Calu3 (cell line): ENCODE results near the gene FGD3. TPM values are rescaled to one million over a fixed set of nuclear protein-coding genes. Genes with fewer than 3 reads are reported as not detected.

ENCODE experiments used
- BruUV-seq: library from RNA; stranded (reverse); fragments of 400-500 nt; replicated peaks from 2 replicates; lab custom pipeline; 2021; lab: Mats Ljungman, UMichigan
- CTCF ChIA-PET: fragments of 300-600 bp; sonication (Branson Sonifier 250); formaldehyde crosslinking; loops from one replicate; lab custom pipeline; 2022; ENCODE audit warnings: antibody characterized with exemption; lab: Charles Lee
- DNase-seq: peaks from one replicate; pipeline ENCODE4 v3.0.0; 2022
- H3K27ac Mint-ChIP-seq: one replicate; pipeline ENCODE4 v1.8.0; 2022; ENCODE audit warnings: mixed read lengths; ENCODE audit not compliant: unreplicated experiment
- H3K27me3 Mint-ChIP-seq: one replicate; pipeline ENCODE4 v1.8.0; 2022; ENCODE audit warnings: mixed read lengths; ENCODE audit not compliant: unreplicated experiment
- H3K36me3 Mint-ChIP-seq: one replicate; pipeline ENCODE4 v1.8.0; 2022; ENCODE audit warnings: mild to moderate bottlenecking, moderate library complexity, mixed read lengths; ENCODE audit not compliant: insufficient read depth, unreplicated experiment
- H3K4me1 Mint-ChIP-seq: one replicate; pipeline ENCODE4 v1.8.0; 2022; ENCODE audit warnings: mild to moderate bottlenecking, low read depth, mixed read lengths; ENCODE audit not compliant: unreplicated experiment
- H3K4me3 Mint-ChIP-seq: one replicate; pipeline ENCODE4 v1.8.0; 2022; ENCODE audit warnings: mild to moderate bottlenecking, low read depth, moderate library complexity, mixed read lengths; ENCODE audit not compliant: unreplicated experiment
- H3K9me3 Mint-ChIP-seq: one replicate; pipeline ENCODE4 v1.8.0; 2022; ENCODE audit warnings: low read depth, mixed read lengths; ENCODE audit not compliant: unreplicated experiment
- CTCF ChIP-seq: fragments of 200-600 bp; IDR thresholded peaks from one replicate; pipeline ENCODE4 v1.8.0; 2022; ENCODE audit warnings: antibody characterized with exemption; ENCODE audit not compliant: unreplicated experiment
- intact Hi-C: fragments of 100-400 bp; cut with micrococcal nuclease; formaldehyde crosslinking; loops from one replicate; pipeline ENCODE4 v1.10.0; 2022; ENCODE audit not compliant: unreplicated experiment
- total RNA-seq: library from RNA; stranded (reverse); gene quantifications from 2 replicates; pipeline ENCODE4 v1.2.3, GENCODE V29; 2022

FGD3 gene
- total RNA-seq, 1 experiment from 2014 or later, result 3.1 TPM

DNA sequence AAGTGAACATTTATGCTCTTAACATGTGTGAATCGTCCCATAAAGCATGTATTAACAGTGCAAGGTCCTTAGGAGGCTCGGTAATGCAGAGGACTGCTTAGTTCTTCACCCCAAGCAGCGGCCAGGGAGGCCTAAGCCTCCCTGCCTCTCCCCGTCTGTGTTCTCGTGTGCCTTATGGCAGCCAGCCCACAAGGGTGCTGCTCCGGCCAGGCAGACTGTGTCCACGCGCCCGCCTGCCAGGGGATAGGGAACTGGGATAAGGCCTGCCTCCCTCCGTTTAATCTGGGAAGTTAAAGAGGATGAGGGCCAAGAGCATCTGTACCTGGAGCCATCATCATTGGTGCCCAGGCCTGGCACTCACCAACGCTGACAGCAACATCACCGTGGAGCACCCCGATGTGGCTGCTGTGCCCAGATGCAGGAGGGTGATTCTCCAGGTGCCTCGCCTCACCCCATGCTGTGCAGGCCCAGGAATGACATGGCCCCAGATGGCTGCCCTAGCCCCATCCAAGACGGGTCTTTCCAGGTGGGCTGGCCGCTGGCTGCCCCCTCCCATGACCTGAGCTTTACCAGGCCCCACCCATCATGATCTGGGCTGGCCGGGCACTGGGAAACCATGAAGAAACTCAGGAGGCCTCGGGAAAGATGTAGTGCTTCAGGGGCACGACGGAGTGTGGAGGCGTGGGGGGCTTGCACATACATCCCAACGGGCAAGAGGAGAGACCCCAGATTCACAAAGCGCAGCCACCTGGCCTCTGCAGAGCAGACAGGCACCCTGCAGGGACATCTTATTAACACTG is 75.6 kb downstream of the FGD3 start:
- Mint-ChIP-seq H3K4me3 (no peak overlapping the region), H3K36me3 (peaks cover 6% of the 10 kb centered on the region), H3K27ac (no peak overlapping the region), H3K27me3 (no peaks in the 10 kb centered on the region), H3K9me3 (no peaks in the 10 kb centered on the region), H3K4me1 (no peaks in the 10 kb centered on the region)
- CTCF ChIA-PET, result no interaction called here
- intact Hi-C loops, result no loop called here
- no peak for TF ChIP-seq CTCF
- DNase-seq, result no peak
- no TSS peak for BruUV-seq

GRCh38 chr9:93023521-93023815 is 76.1 kb downstream of the FGD3 start:
- DNase-seq, result no peak
- H3K27ac Mint-ChIP-seq, result no peak overlapping the region
- no peaks in the 10 kb centered on the region for H3K9me3 Mint-ChIP-seq
- intact Hi-C loops, result no loop called here
- H3K27me3 Mint-ChIP-seq, result no peaks in the 10 kb centered on the region
- peaks cover 6% of the 10 kb centered on the region for H3K36me3 Mint-ChIP-seq
- CTCF ChIA-PET, result interaction anchor here (0.6 kb wide), 1 partner anchor 108 kb away, joined by 7 read pairs; no protein-coding TSS in a partner anchor
- no peak for TF ChIP-seq CTCF
- no peaks in the 10 kb centered on the region for H3K4me1 Mint-ChIP-seq
- no TSS peak for BruUV-seq
- H3K4me3 Mint-ChIP-seq, result no peak overlapping the region

DNA sequence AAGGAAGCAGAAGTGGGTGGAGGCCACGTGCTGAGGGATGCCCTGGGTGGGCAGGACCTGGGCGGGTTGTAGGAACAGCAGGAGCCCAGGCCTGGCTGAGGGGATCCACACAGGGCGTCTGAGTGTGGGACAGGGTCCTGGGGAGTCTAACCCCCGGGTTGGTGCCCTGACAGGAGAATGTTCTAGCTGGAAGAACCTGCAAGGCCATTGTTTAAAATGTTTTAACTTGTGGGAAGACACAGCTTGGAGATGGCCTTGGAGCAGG is 77.3 kb downstream of the FGD3 start:
- no TSS peak for BruUV-seq
- intact Hi-C loops, result no loop called here
- Mint-ChIP-seq H3K4me3 (no peak overlapping the region), H3K9me3 (no peaks in the 10 kb centered on the region), H3K27me3 (no peaks in the 10 kb centered on the region), H3K27ac (no peak overlapping the region), H3K36me3 (peaks cover under 1% of the 10 kb centered on the region), H3K4me1 (no peaks in the 10 kb centered on the region)
- no peak for DNase-seq
- CTCF ChIA-PET, result no interaction called here
- no peak for TF ChIP-seq CTCF

DNA sequence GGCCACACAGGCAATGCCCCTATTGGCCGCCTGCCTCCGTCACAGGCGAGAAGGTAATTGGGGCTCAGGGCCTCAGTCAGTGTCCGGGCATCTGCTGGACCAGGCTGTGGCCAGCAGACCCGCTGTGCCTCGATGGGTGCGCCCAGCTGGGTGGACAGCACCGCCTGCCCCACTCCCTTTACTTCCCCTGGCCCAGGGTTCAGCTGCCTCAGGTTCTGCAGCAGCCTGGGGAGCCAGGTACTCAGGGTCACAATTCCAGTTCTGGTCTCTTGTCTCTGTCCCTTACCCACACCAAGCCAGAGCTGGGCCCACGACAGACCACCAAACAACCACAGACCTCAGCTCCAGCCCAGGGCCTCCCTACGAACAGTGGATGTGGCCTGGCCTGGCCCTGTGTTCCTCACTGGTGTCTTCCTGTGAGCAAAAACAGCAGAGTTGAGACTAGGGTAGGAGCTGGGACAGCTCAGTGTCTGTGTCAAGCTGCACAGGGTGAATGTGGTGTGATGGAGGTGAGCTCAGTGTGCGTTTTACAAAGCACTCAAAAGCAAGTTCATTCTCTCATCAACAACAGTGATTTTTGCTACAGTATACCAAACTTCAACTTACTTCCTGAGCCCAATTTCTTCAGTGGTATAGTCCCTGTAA is 77.8 kb downstream of the FGD3 start:
- Mint-ChIP-seq H3K36me3 (no peaks in the 10 kb centered on the region), H3K27me3 (no peaks in the 10 kb centered on the region), H3K4me3 (no peak overlapping the region), H3K4me1 (no peaks in the 10 kb centered on the region), H3K9me3 (no peaks in the 10 kb centered on the region), H3K27ac (no peak overlapping the region)
- DNase-seq, result no peak
- intact Hi-C loops, result no loop called here
- BruUV-seq, result no TSS peak
- TF ChIP-seq CTCF, result no peak
- CTCF ChIA-PET, result no interaction called here
